CD4-positive, alpha-beta T cell treated with Interleukin-1 beta for 1 hour (primary cell): Measurements from ENCODE around the gene EXOSC7.
"Not testable (repeated sequence)": the region's sequence is repeated elsewhere in the genome, so short reads cannot be mapped to it uniquely, and the experiment has no call there.

Experiments used
- DNase-seq, 2 donors: peaks; one replicate each; pipeline ENCODE4 v3.0.0-alpha.2; 2020 to 2022

Gene EXOSC7

DNA sequence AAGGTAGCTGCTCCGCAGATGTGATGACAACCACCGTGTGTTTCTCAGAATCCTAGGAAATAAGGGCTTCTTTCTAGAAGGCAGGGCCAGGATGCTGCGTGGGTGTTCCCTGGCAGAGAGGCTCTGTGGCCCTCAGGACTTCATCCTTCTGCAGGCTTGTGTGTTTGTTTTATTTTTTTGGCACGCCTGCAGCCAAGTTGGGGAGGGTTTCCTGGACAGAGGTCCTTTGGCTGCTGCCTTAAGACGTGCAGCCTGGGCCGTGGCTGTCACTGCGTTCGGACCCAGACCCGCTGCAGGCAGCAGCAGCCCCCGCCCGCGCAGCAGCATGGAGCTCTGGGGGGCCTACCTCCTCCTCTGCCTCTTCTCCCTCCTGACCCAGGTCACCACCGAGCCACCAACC, 50.0 kb downstream of the EXOSC7 start, which contains the start of gene CLEC3B:
Gene CLEC3B (plus strand): TSS at position 266 of the 400 bp plus-strand sequence. CDS start 60 bp downstream, at position 326.
- no peak for DNase-seq

GRCh38 chr3:45026957-45027356, 50.9 kb downstream of the EXOSC7 start:
- no peak for DNase-seq

GRCh38 chr3:45027441-45027840, 51.4 kb downstream of the EXOSC7 start:
- DNase-seq = no peak

- no peak for DNase-seq
These were observed 53.2 kb downstream of the EXOSC7 start for GRCh38 chr3:45029216-45029615.

- no peak for DNase-seq
These were observed 53.6 kb downstream of the EXOSC7 start for GRCh38 chr3:45029661-45030060.

- DNase-seq = no peak
These were observed 55.5 kb downstream of the EXOSC7 start for GRCh38 chr3:45031531-45031930.

GRCh38 chr3:45032113-45032512, 56.1 kb downstream of the EXOSC7 start:
- DNase-seq = no peak

DNA sequence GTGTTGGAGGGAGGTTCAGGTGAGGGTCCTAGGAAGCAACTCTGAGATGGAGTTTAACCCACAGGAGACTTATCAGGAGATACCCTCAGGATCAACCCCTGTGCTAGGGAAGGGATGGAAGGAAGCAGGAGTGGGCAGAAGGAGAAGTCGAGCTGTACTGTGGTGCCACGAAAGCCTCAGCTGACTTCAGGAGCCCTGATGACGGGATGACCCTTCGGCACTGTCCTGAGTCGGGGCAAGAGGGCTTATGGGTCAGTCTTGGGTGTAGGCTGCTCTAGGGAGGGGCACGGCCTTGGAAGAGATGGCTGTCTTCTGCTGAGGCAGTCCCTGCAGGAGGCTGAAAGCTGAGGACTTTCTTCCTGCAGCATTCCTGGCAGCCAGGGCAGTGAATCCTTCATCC, 57.7 kb downstream of the EXOSC7 start:
- no peak for DNase-seq

- peak in 1 of 2 donors; percentile 53 for DNase-seq
These were observed 58.7 kb downstream of the EXOSC7 start for GRCh38 chr3:45034612-45035252.

GRCh38 chr3:45035441-45036301, 59.6 kb downstream of the EXOSC7 start:
- DNase-seq = no peak

- DNase-seq = peak; percentile 92 to 93
These were observed 61.8 kb downstream of the EXOSC7 start for GRCh38 chr3:45037720-45038455.

- no peak for DNase-seq
These were observed 65.6 kb downstream of the EXOSC7 start for GRCh38 chr3:45041666-45042065.

DNA sequence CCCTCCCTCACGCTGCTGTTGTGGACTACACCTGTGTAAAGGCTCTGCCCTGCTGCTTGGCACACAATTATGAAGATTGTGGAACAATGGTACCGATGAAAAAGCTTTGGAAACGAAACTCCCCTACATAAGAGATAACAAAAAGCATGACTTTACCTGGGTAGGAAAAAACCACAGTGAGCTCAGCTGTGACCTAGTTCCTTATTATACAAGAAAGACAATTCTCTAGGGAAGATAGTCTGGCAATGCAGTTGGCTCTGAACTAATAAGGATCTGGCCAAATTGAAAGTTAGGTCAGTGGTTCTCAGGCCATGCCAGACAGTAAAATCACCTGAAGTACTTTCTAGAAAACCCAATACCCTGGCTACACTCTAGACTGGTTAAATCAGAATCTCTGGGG, 66.1 kb downstream of the EXOSC7 start:
- DNase-seq = no peak

- DNase-seq = no peak
These were observed 67.8 kb downstream of the EXOSC7 start for GRCh38 chr3:45043728-45044299.

- no peak for DNase-seq
These were observed 72.2 kb downstream of the EXOSC7 start for GRCh38 chr3:45048244-45048643.

- DNase-seq = no peak
These were observed 73.8 kb downstream of the EXOSC7 start for GRCh38 chr3:45049807-45050206.

GRCh38 chr3:45051685-45052084, 75.6 kb downstream of the EXOSC7 start:
- DNase-seq = no peak

- not testable (repeated sequence) for DNase-seq
These were observed 77.8 kb downstream of the EXOSC7 start for GRCh38 chr3:45053805-45054195.

- DNase-seq = no peak
These were observed 78.3 kb downstream of the EXOSC7 start for GRCh38 chr3:45054196-45054857.

- DNase-seq = no peak
These were observed 79.0 kb downstream of the EXOSC7 start for GRCh38 chr3:45055032-45055410.

DNA sequence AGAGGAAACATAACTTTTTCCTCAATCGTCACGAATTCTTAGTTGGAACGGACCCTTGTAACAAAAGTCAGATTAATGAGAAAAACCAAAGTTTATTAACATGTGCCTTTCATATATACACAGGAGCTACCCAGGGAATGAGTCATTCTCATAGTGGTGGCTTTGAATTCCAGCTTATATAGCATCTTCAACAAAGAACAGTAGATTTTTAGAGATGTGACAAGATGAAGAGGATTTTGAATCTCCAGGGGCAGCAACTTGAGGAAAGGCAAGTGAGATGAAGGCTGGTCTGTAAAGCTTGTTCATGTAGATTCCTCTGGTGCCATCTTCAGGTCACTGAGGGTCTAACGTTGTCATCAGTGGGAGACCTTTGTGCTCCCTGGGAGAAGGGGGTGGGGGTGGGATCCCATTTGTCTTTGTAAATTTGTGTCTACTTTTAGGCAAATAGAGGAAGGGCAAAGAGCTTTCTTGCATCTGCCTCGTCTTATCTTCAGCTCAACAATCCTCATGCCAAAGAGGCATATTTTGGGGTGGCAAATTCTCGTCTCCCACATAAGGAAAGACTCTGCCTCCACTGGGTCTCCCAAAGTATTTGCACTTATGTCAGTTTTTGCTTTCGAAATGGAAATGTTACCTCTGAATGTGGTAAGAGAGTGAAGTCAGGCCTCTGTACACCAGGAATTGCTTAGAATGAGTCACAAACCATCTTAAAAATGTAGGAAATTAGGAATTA, 79.5 kb downstream of the EXOSC7 start:
- DNase-seq = no peak
